B cell (primary cell): ENCODE results near the gene SHB. TPM values are rescaled to one million over a fixed set of nuclear protein-coding genes. Genes with fewer than 3 reads are reported as not detected.

Experiments
- ATAC-seq: fragments of 200-7000 bp; cut with Tn5 transposase; one replicate; pipeline ENCODE4 v1.10.0; 2021; ENCODE audit warnings: low read depth, mild to moderate bottlenecking, moderate number of reproducible peaks, moderate library complexity
- CTCF ChIA-PET: fragments of 350-600 bp; sonication (Branson Sonifier 250); formaldehyde crosslinking; loops from one replicate; lab custom pipeline; 2021; ENCODE audit warnings: antibody characterized with exemption, inconsistent platforms; lab: Charles Lee
- POLR2A ChIA-PET: fragments of 350-600 bp; sonication (Branson Sonifier 250); formaldehyde crosslinking; loops from one replicate; lab custom pipeline; 2021; ENCODE audit warnings: antibody characterized with exemption; lab: Charles Lee
- DNase-seq: peaks from one replicate; pipeline ENCODE4 v3.0.0; 2013
- H2AFZ ChIP-seq: 2 replicates; pipeline ENCODE4 v1.6.1; 2012; ENCODE audit warnings: mild to moderate bottlenecking, low read depth, low read length; ENCODE audit not compliant: insufficient read depth, poor library complexity, severe bottlenecking
- H3K27ac ChIP-seq, 2 donors: 1 replicate in 1 of 2; 2 replicates in 1 of 2; pipeline ENCODE4 v1.5.1; 2012 to 2013; ENCODE audit warnings: low read length in 2 of 2, mild to moderate bottlenecking in 2 of 2, moderate library complexity in 1 of 2
- H3K27me3 ChIP-seq, 4 experiments: fragments of 200-600 bp in 1 of 4; sonication (generic) in 1 of 4; replicated peaks in 1 of 4; 1 replicate in 2 of 4; 2 replicates in 2 of 4; pipeline versions ENCODE4 v1.6.1 to v1.7.0; 2013 to 2016; ENCODE audit warnings: low read length in 3 of 4, mild to moderate bottlenecking in 2 of 4, mixed read lengths in 1 of 4, moderate library complexity in 1 of 4; ENCODE audit not compliant: insufficient read depth in 4 of 4, control insufficient read depth in 3 of 4; ENCODE audit errors: control extremely low read depth in 1 of 4
- H3K36me3 ChIP-seq, 2 experiments: replicated peaks in 1 of 2; 1 replicate in 1 of 2; 2 replicates in 1 of 2; pipeline versions ENCODE4 v1.6.1 to v1.7.1; 2013; ENCODE audit warnings: low read length in 1 of 2; ENCODE audit not compliant: insufficient read depth in 2 of 2, control insufficient read depth in 1 of 2; ENCODE audit errors: control extremely low read depth in 1 of 2, extremely low read depth in 1 of 2
- H3K4me1 ChIP-seq, 2 donors: fragments of 200-600 bp in 1 of 2; sonication (generic) in 1 of 2; 1 replicate in 1 of 2; 2 replicates in 1 of 2; pipeline versions ENCODE4 v1.5.1 to v1.6.1; 2013 to 2017; ENCODE audit warnings: low read length in 2 of 2; ENCODE audit not compliant: control insufficient read depth in 2 of 2, insufficient read depth in 2 of 2
- H3K4me2 ChIP-seq: replicated peaks from 2 replicates; pipeline ENCODE3; 2012; ENCODE audit warnings: mild to moderate bottlenecking, low read depth, low read length; ENCODE audit not compliant: poor library complexity, severe bottlenecking
- H3K4me3 ChIP-seq, 5 experiments: fragments of 200-600 bp in 1 of 5; sonication (generic) in 1 of 5; 1 replicate in 3 of 5; 2 replicates in 2 of 5; pipeline versions ENCODE4 v1.5.1 to v1.7.0; 2011 to 2016; ENCODE audit warnings: low read length in 4 of 5, mild to moderate bottlenecking in 4 of 5, low read depth in 2 of 5, control low read depth in 1 of 5, moderate library complexity in 1 of 5; ENCODE audit not compliant: insufficient read depth in 1 of 5; ENCODE audit errors: control extremely low read depth in 1 of 5, extremely low read depth in 1 of 5
- H3K79me2 ChIP-seq: fragments of 200-600 bp; sonication (generic); one replicate; pipeline ENCODE4 v1.6.0; 2016; ENCODE audit warnings: low read length; ENCODE audit not compliant: control insufficient read depth, insufficient read depth
- H3K9ac ChIP-seq: fragments of 200-600 bp; sonication (generic); 2 replicates; pipeline ENCODE4 v1.6.1; 2017; ENCODE audit warnings: mild to moderate bottlenecking, low read length, moderate library complexity
- H3K9me3 ChIP-seq, 3 donors: one replicate each; pipeline versions ENCODE4 v1.6.1 to v1.7.1; 2013; ENCODE audit warnings: low read length in 2 of 3; ENCODE audit not compliant: control insufficient read depth in 2 of 3, insufficient read depth in 1 of 3; ENCODE audit errors: control extremely low read depth in 1 of 3
- H4K20me1 ChIP-seq: 2 replicates; pipeline ENCODE4 v1.6.0; 2012; ENCODE audit warnings: mild to moderate bottlenecking, low read length; ENCODE audit not compliant: insufficient read depth, control insufficient read depth, poor library complexity, severe bottlenecking
- H3K27ac Mint-ChIP-seq: one replicate; pipeline ENCODE4 v1.8.0; 2021; ENCODE audit warnings: mixed read lengths
- H3K27me3 Mint-ChIP-seq: one replicate; pipeline ENCODE4 v1.8.0; 2021; ENCODE audit warnings: mixed read lengths
- H3K4me1 Mint-ChIP-seq: one replicate; pipeline ENCODE4 v1.8.0; 2021; ENCODE audit warnings: mixed read lengths
- H3K4me3 Mint-ChIP-seq: one replicate; pipeline ENCODE4 v1.8.0; 2021; ENCODE audit warnings: mixed read lengths
- H3K9me3 Mint-ChIP-seq: one replicate; pipeline ENCODE4 v1.8.0; 2022; ENCODE audit warnings: mixed read lengths; ENCODE audit not compliant: insufficient read depth
- EZH2 ChIP-seq: IDR thresholded peaks from 2 replicates; pipeline ENCODE4 v1.6.1; 2012; ENCODE audit warnings: borderline replicate concordance, low read depth, mild to moderate bottlenecking, moderate library complexity, low read length; ENCODE audit not compliant: insufficient read depth, poor library complexity, severe bottlenecking
- WGBS: methylation state at CpG from one replicate; pipeline ENCODE4 v1.1.5; 2013; ENCODE audit warnings: missing lambda C conversion rate; ENCODE audit not compliant: insufficient coverage; 5-methylcytosine and 5-hydroxymethylcytosine counted together
- intact Hi-C: fragments of 100-400 bp; cut with micrococcal nuclease; formaldehyde crosslinking; loops from one replicate; pipeline ENCODE4 v1.10.0; 2022
- polyA plus RNA-seq: library from polyadenylated mRNA; depleted of rRNA; stranded (reverse); fragments of >200 nt; gene quantifications from 2 replicates; pipeline ENCODE4 v1.2.3, GENCODE V29; 2012
- total RNA-seq, 2 donors: library from RNA; stranded (reverse); fragments of 120-200 nt in 1 of 2; gene quantifications; 1 replicate in 1 of 2; 2 replicates in 1 of 2; pipeline versions ENCODE4 v1.2.3 to v1.2.4, GENCODE V29; 2013 to 2022
- TF ChIP-seq, protein P1 (sequence below): fragments of 200-600 bp; IDR thresholded peaks from one replicate; pipeline ENCODE4 v1.8.0; 2022; ENCODE audit warnings: antibody characterized with exemption, mild to moderate bottlenecking

The SHB gene
- total and polyA plus RNA-seq, 2 donors (not counting 1 experiment from before 2014, with no cell fraction given) = 0.06 to 1.9 TPM

DNA sequence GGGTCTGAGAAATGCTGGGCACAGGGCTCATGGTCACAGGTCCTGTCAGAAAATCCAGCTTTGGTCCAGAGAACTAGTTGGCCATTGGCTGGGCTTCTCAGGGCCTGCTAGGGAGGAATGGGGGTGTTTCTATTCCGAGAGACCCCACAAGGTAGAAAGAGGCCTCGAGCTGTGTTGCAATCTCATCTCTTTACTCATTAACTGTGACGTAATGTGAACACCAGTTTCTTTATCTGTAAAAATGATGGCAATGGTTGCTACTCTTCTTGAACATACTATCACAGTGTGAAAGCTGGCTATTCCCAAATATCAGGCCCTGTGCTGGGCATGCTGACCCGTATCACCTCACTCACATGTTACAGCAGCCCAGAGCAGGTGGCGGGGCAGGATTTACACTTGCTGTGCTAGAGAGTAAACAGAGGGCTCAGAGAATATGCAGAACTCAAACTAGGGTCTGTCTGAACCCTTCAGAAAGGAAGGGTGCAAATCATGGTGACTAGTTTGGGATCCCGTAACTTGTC lies 129.4 kb downstream of the SHB start:
- Histone ChIP-seq H3K36me3 (no peaks in the 10 kb centered on the region), H3K4me1 (no peaks in the 10 kb centered on the region), H3K4me3 (no peak overlapping the region), H3K9ac (no peak overlapping the region), H3K9me3 (no peaks in the 10 kb centered on the region), H3K4me2 (no peak overlapping the region), H3K27ac (no peak overlapping the region), H3K79me2 (no peaks in the 10 kb centered on the region), H4K20me1 (no peaks in the 10 kb centered on the region), H2AFZ (no peak overlapping the region), H3K27me3 (no peaks in the 10 kb centered on the region)
- no peaks in the 10 kb centered on the region for H3K4me1 Mint-ChIP-seq
- WGBS = 94% methylated on average over 2 of the region's 6 CpGs
- H3K27ac Mint-ChIP-seq = no peak overlapping the region
- no peaks in the 10 kb centered on the region for H3K9me3 Mint-ChIP-seq
- ChIA-PET POLR2A (no interaction called here), CTCF (no interaction called here)
- no peak overlapping the region for H3K4me3 Mint-ChIP-seq
- H3K27me3 Mint-ChIP-seq = peaks cover 9% of the 10 kb centered on the region
- TF ChIP-seq EZH2 = no peak
- TF ChIP-seq, protein P1, sequence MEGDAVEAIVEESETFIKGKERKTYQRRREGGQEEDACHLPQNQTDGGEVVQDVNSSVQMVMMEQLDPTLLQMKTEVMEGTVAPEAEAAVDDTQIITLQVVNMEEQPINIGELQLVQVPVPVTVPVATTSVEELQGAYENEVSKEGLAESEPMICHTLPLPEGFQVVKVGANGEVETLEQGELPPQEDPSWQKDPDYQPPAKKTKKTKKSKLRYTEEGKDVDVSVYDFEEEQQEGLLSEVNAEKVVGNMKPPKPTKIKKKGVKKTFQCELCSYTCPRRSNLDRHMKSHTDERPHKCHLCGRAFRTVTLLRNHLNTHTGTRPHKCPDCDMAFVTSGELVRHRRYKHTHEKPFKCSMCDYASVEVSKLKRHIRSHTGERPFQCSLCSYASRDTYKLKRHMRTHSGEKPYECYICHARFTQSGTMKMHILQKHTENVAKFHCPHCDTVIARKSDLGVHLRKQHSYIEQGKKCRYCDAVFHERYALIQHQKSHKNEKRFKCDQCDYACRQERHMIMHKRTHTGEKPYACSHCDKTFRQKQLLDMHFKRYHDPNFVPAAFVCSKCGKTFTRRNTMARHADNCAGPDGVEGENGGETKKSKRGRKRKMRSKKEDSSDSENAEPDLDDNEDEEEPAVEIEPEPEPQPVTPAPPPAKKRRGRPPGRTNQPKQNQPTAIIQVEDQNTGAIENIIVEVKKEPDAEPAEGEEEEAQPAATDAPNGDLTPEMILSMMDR = no peak
- intact Hi-C loops = no loop called here
- DNase-seq = no peak
- ATAC-seq = no peak

DNA sequence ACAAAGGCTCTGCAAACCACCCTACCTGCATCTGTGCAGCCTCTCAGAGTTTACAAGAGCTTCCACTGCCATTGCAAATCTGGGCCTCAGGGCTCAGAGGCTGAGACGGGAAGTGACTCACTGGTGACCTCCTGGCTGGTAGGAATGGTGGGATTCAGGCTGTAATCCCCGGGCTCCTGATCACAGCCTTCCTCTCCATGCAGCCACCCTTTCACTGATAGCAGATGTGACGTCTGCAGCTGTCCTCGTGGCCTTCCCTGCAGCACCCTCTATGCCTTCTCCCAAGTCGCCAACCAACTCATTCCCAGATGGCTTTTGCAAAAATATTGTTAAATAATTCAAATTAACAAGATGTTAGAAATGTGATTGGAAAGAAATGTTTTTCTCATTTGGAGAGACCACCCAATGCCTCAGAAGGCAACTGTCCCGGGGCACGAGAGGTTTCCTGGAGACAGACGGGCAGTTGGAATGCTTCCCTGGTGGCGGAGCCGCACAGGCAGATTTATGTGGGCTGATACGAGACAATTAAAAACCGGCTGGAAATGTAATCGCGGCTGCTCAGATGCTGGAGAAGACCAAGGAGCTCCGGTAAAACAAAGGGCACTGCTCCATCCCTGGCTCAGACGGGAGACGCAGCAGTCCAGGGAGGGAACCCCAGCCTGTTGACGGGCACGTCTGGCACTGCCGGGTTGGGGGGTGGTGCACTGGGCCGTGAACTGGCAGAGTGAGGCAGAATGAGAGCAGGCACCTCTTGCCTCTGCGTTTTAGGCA lies 130.7 kb downstream of the SHB start:
- intact Hi-C loops = no loop called here
- CTCF ChIA-PET = no interaction called here

More for the DNA sequence above, 130.7 kb downstream of the SHB start:
- H3K27ac ChIP-seq = no peak overlapping the region
- H3K27me3 ChIP-seq = no peaks in the 10 kb centered on the region
- H2AFZ ChIP-seq = no peak overlapping the region
- Mint-ChIP-seq H3K4me3 (no peak overlapping the region), H3K27me3 (peaks cover 7% of the 10 kb centered on the region), H3K4me1 (no peaks in the 10 kb centered on the region), H3K9me3 (no peaks in the 10 kb centered on the region), H3K27ac (no peak overlapping the region)
- POLR2A ChIA-PET = no interaction called here
- H3K4me1 ChIP-seq = no peaks in the 10 kb centered on the region
- no peak overlapping the region for H3K9ac ChIP-seq
- 94% methylated on average over 21 of the region's 22 CpGs for WGBS
- no peak overlapping the region for H3K4me2 ChIP-seq
- no peaks in the 10 kb centered on the region for H3K36me3 ChIP-seq
- TF ChIP-seq EZH2 = no peak
- TF ChIP-seq, protein P1 = no peak
- H3K79me2 ChIP-seq = no peaks in the 10 kb centered on the region
- ATAC-seq (no peak), DNase-seq (no peak)
- no peak overlapping the region for H3K4me3 ChIP-seq
- no peaks in the 10 kb centered on the region for H4K20me1 ChIP-seq
- no peaks in the 10 kb centered on the region for H3K9me3 ChIP-seq
